Measurements from ENCODE around the gene BICDL1.

BICDL1 gene

GRCh38 chr12:120055231-120056000 lies 66.4 kb downstream of the BICDL1 start:
- no peak for DNase-seq

GRCh38 chr12:120056739-120057138 lies 67.7 kb downstream of the BICDL1 start:
- no peak for DNase-seq

GRCh38 chr12:120060196-120060595 lies 71.2 kb downstream of the BICDL1 start:
- no peak for DNase-seq

- DNase-seq: no peak
Measured at GRCh38 chr12:120060717-120061116, 71.7 kb downstream of the BICDL1 start.

GRCh38 chr12:120061575-120062214 lies 72.7 kb downstream of the BICDL1 start:
- DNase-seq: no peak

- no peak for DNase-seq
Measured at GRCh38 chr12:120062976-120063579, 74.0 kb downstream of the BICDL1 start.

GRCh38 chr12:120064054-120064940 lies 75.3 kb downstream of the BICDL1 start:
- no peak for DNase-seq

- DNase-seq: no peak
Measured at GRCh38 chr12:120065472-120065871, 76.4 kb downstream of the BICDL1 start.

GRCh38 chr12:120066341-120066740 lies 77.3 kb downstream of the BICDL1 start:
- DNase-seq: no peak

- DNase-seq: no peak
Measured at GRCh38 chr12:120067084-120067869, 78.2 kb downstream of the BICDL1 start.

GRCh38 chr12:120067901-120068300 lies 78.9 kb downstream of the BICDL1 start:
- no peak for DNase-seq

GRCh38 chr12:120069278-120069677 lies 80.2 kb downstream of the BICDL1 start:
- DNase-seq: no peak

GRCh38 chr12:120071493-120072020 lies 82.5 kb downstream of the BICDL1 start:
- no peak for DNase-seq

- no peak for DNase-seq
Measured at GRCh38 chr12:120072472-120073249, 83.6 kb downstream of the BICDL1 start.

- no peak for DNase-seq
Measured at GRCh38 chr12:120075034-120075616, 86.1 kb downstream of the BICDL1 start.

- no peak for DNase-seq
Measured at GRCh38 chr12:120076651-120077050, 87.6 kb downstream of the BICDL1 start.

GRCh38 chr12:120077260-120077659 lies 88.2 kb downstream of the BICDL1 start:
- DNase-seq: no peak

- no peak for DNase-seq
Measured at GRCh38 chr12:120078868-120079267, 89.8 kb downstream of the BICDL1 start.

GRCh38 chr12:120079411-120080400 lies 90.7 kb downstream of the BICDL1 start:
- DNase-seq: no peak
